Right lobe of liver (tissue), 6 donors: ENCODE data around the gene C19orf12. TPM values are rescaled to one million over a fixed set of nuclear protein-coding genes. Genes with fewer than 3 reads are reported as not detected.
A peak's percentile ranks its signal among the peaks of the same experiment; 100 is the strongest.

ENCODE experiments used
- ATAC-seq, 4 donors: fragments of 200-7000 bp; cut with Tn5 transposase; one replicate each; pipeline ENCODE4 v1.9.1; 2020; ENCODE audit warnings: mild to moderate bottlenecking in 4 of 4, moderate library complexity in 4 of 4
- DNase-seq, 3 donors: peaks; one replicate each; pipeline ENCODE4 v3.0.0-alpha.2; 2020
- H3K27ac ChIP-seq, 3 donors: fragments of 200-600 bp; one replicate each; pipeline ENCODE4 v1.8.0; 2022
- H3K27me3 ChIP-seq, 2 donors: fragments of 200-600 bp; one replicate each; pipeline ENCODE4 v1.8.0; 2022
- H3K36me3 ChIP-seq, 4 donors: fragments of 200-600 bp; sonication (generic) in 1 of 4; one replicate each; pipeline versions ENCODE4 v1.5.1 to v1.8.0; 2017 to 2022; ENCODE audit warnings: control low read depth in 1 of 4
- H3K4me1 ChIP-seq, 4 donors: fragments of 200-600 bp; sonication (generic) in 1 of 4; one replicate each; pipeline versions ENCODE4 v1.5.1 to v1.8.0; 2017 to 2022; ENCODE audit warnings: control low read depth in 1 of 4
- H3K4me3 ChIP-seq, 3 donors: fragments of 200-600 bp; one replicate each; pipeline ENCODE4 v1.8.0; 2022
- H3K9me3 ChIP-seq, 4 donors: fragments of 200-600 bp; sonication (generic) in 1 of 4; one replicate each; pipeline versions ENCODE4 v1.5.1 to v1.8.0; 2017 to 2022; ENCODE audit warnings: control low read depth in 1 of 4
- CTCF ChIP-seq, 4 donors: fragments of 200-600 bp in 3 of 4; fragments of 450-650 bp in 1 of 4; IDR thresholded peaks; one replicate each; pipeline versions ENCODE4 v1.5.1 to v1.8.0; 2016 to 2022; ENCODE audit warnings: antibody characterized with exemption in 4 of 4, mild to moderate bottlenecking in 2 of 4
- POLR2A ChIP-seq: fragments of 450-650 bp; IDR thresholded peaks from one replicate; pipeline ENCODE4 v1.6.1; 2017; ENCODE audit warnings: antibody characterized with exemption, mild to moderate bottlenecking
- WGBS: methylation state at CpG from one replicate; pipeline ENCODE4 v1.1.6; 2018; ENCODE audit warnings: low coverage, low lambda C conversion rate; ENCODE audit not compliant: insufficient coverage; ENCODE audit errors: missing lambda C conversion rate; 5-methylcytosine and 5-hydroxymethylcytosine counted together
- intact Hi-C, 2 donors: fragments of 100-400 bp; cut with DNase I; formaldehyde crosslinking; loops; one replicate each; pipeline versions ENCODE4 v1.11.2 to v1.14.1; 2022
- total RNA-seq, 6 experiments: library from RNA; depleted of rRNA in 2 of 6; stranded (reverse); fragments of >200 nt in 2 of 6; fragmentation: NEBNext Ultra II Directional in 3 of 6; extraction: Animal tissue kit (Norgen Biotek cat#: 25700) in 3 of 6; gene quantifications; one replicate each; pipeline versions ENCODE4 v1.1.0 to v1.2.4, GENCODE V29; 2016 to 2023
- donor health status: DM: no; HTN: yes; CAD: no.
- donor health status: DM: no; HTN: no; CAD: no.
- donor health status: DM: no; HTN: no; CAD: no.
- donor health status: DM: no; HTN: yes; CAD: no.
- donor health status: DM: no; HTN: yes; CAD: no.

Gene C19orf12
- total RNA-seq, 6 experiments from 2014 or later: 35.2 to 62.8 (median 52.4) TPM

DNA sequence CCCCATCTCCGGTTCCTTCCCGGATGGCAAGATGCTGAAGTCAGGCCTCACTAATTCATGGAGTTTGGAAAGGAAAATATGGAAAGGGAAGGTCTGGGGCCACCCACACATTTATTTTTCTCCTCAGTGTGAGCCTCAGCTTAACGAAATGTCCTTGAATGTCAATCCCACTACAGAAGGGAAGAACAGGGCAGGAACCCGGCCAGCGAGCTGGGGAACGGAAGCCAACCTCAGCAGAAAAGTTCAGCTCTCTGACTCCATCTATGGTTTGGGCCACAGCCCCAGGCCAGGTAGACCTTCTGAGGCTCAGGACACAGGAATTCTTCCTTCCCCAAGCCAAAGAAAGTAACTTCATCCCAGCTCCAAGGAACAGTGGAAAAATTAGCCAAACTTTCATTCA is 8.4 kb downstream of the C19orf12 start:
- Histone ChIP-seq H3K27me3 (no peaks in the 10 kb centered on the region), H3K4me1 (peaks cover 0 to 53% (median 14%) of the 10 kb centered on the region in 4 donors), H3K27ac (peak overlapping the region; percentile 65 to 80 (median 70)), H3K4me3 (peak overlapping the region; percentile 30 to 68 (median 64)), H3K9me3 (no peaks in the 10 kb centered on the region), H3K36me3 (peaks cover 0 to 14% (median 9%) of the 10 kb centered on the region in 4 donors)
- DNase-seq (no peak), ATAC-seq (peak in 2 of 4 donors; percentile 21 to 40)
- intact Hi-C loops: no loop called here
- TF ChIP-seq POLR2A: no peak
- no peak for TF ChIP-seq CTCF (IDR thresholded peaks at IDR 0.05)
- 50% methylated on average over 5 of the region's 6 CpGs for WGBS

DNA sequence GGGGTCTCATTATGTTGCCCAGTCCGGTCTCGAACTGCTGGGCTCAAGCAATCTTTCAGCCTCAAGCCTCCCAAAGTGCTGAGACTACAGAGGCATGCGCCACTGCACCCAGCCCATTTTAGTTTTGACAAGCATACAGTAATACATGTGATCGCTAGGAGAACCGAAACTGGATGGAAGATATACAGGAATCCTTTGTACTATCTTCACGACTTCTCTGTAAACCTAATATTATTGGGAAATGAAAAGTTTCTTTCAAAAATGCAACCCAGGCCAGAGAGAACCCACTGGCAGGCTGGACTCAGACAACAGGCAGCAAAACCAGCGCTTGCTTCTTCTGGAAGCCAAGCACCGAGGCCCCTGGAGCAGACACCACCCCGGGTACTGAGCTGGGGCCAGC is 9.4 kb downstream of the C19orf12 start:
- Histone ChIP-seq H3K9me3 (no peaks in the 10 kb centered on the region), H3K36me3 (peaks cover 0 to 17% (median 10%) of the 10 kb centered on the region in 4 donors), H3K27ac (peak overlapping the region; percentile 65 to 80 (median 70)), H3K27me3 (no peaks in the 10 kb centered on the region), H3K4me3 (peak overlapping the region; percentile 30 to 68 (median 64)), H3K4me1 (peaks cover 0 to 44% (median 10%) of the 10 kb centered on the region in 4 donors)
- DNase-seq: no peak
- WGBS: 39% methylated on average over 6 of the region's 9 CpGs
- intact Hi-C loops: no loop called here
- no peak for TF ChIP-seq CTCF (IDR thresholded peaks at IDR 0.05)
- no peak for TF ChIP-seq POLR2A
- ATAC-seq: peak in 1 of 4 donors; percentile 12

GRCh38 chr19:29704562-29705558 is 10.2 kb downstream of the C19orf12 start:
- intact Hi-C loops: no loop called here
- H3K4me3 ChIP-seq: peak overlapping the region in 1 of 3 donors; percentile 64
- 68% methylated on average over 8 of the region's 14 CpGs for WGBS
- H3K9me3 ChIP-seq: no peaks in the 10 kb centered on the region
- peak overlapping the region; percentile 70 to 80 (median 70) for H3K27ac ChIP-seq
- H3K36me3 ChIP-seq: peaks cover 0 to 17% (median 10%) of the 10 kb centered on the region in 4 donors
- DNase-seq: no peak
- H3K4me1 ChIP-seq: peaks cover 0 to 35% (median 5%) of the 10 kb centered on the region in 4 donors
- ATAC-seq: peak in 1 of 4 donors; percentile 37
- TF ChIP-seq POLR2A (no peak), CTCF (IDR thresholded peaks at IDR 0.05) (no peak)
- H3K27me3 ChIP-seq: no peaks in the 10 kb centered on the region

DNA sequence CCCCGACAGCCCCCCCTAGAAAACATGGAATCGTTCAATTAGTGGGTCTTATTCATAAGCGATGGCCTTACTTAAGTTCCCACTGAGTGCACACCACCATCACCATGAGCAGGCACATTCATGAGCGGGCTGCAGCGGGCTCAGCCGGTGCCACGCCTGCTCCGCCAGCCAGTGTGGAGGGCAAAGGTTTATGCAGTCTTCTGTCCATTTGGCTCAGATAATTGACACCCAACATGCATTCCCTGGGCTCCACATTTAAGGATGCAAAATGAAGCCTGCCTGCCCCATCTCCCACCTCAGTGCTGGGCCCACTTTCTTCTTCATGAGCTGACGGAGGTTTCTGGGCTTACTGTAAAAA is 12.1 kb downstream of the C19orf12 start:
- Histone ChIP-seq H3K4me1 (peaks cover 0 to 22% (median 0%) of the 10 kb centered on the region in 4 donors), H3K9me3 (no peaks in the 10 kb centered on the region), H3K27ac (no peak overlapping the region), H3K36me3 (peaks cover 0 to 17% (median 10%) of the 10 kb centered on the region in 4 donors), H3K27me3 (no peaks in the 10 kb centered on the region), H3K4me3 (no peak overlapping the region)
- intact Hi-C loops: no loop called here
- 46% methylated on average over 6 of the region's 9 CpGs for WGBS
- TF ChIP-seq CTCF (IDR thresholded peaks at IDR 0.05): no peak
- TF ChIP-seq POLR2A: no peak
- DNase-seq: no peak
- ATAC-seq: peak; percentile 11 to 64 (median 37)
